ENCODE measurements around the gene SLC26A6.

Gene SLC26A6

DNA sequence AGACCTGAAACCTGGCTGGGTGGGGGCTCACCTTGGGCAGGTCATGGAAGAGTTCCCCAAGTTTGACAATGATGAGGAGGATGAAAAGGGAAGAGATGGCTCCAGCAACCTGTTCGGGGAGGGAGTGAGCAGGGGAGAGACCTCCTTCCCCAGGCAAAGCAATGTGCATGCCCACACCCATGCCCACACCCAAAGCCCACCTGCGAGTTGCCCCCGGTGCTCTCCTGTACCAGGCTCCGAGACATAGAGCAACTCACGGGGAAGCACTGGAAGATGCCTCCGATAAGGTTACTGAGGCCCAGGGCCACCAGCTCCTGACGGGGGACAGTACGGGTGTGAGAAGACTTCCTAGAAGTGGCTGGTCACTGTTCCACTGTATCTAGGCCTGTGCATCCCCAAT is 4.9 kb downstream of the SLC26A6 start:
- ATAC-seq: no peak
- TF ChIP-seq PPARA (CRISPR knock-in tag; IDR thresholded peaks at IDR 0.05; ENCODE audit: borderline replicate concordance): no peak
- TF ChIP-seq ISL1 (CRISPR knock-in tag; IDR thresholded peaks at IDR 0.05): no peak
- no peak for TF ChIP-seq SNAI2 (CRISPR knock-in tag; IDR thresholded peaks at IDR 0.05)
- no peak for TF ChIP-seq ZNF70 (CRISPR knock-in tag; IDR thresholded peaks at IDR 0.05)
- no peak for TF ChIP-seq CSDC2 (CRISPR knock-in tag; IDR thresholded peaks at IDR 0.05)
- no peak for TF ChIP-seq ZFP30 (CRISPR knock-in tag; IDR thresholded peaks at IDR 0.05)
- TF ChIP-seq ZFP3 (CRISPR knock-in tag; IDR thresholded peaks at IDR 0.05): no peak
- no peak for TF ChIP-seq ESRRG (CRISPR knock-in tag; IDR thresholded peaks at IDR 0.05)
- TF ChIP-seq RARB (CRISPR knock-in tag; IDR thresholded peaks at IDR 0.05): no peak
- no peak for TF ChIP-seq ARNTL (CRISPR knock-in tag; IDR thresholded peaks at IDR 0.05; ENCODE audit: borderline replicate concordance, low read depth)
- TF ChIP-seq, protein P1, sequence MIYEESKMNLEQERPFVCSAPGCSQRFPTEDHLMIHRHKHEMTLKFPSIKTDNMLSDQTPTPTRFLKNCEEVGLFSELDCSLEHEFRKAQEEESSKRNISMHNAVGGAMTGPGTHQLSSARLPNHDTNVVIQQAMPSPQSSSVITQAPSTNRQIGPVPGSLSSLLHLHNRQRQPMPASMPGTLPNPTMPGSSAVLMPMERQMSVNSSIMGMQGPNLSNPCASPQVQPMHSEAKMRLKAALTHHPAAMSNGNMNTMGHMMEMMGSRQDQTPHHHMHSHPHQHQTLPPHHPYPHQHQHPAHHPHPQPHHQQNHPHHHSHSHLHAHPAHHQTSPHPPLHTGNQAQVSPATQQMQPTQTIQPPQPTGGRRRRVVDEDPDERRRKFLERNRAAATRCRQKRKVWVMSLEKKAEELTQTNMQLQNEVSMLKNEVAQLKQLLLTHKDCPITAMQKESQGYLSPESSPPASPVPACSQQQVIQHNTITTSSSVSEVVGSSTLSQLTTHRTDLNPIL (CRISPR knock-in tag; IDR thresholded peaks at IDR 0.05; ENCODE audit: low read depth): no peak
- TF ChIP-seq TOX (CRISPR knock-in tag; IDR thresholded peaks at IDR 0.05; ENCODE audit: borderline replicate concordance): no peak
- TF ChIP-seq, protein P2, sequence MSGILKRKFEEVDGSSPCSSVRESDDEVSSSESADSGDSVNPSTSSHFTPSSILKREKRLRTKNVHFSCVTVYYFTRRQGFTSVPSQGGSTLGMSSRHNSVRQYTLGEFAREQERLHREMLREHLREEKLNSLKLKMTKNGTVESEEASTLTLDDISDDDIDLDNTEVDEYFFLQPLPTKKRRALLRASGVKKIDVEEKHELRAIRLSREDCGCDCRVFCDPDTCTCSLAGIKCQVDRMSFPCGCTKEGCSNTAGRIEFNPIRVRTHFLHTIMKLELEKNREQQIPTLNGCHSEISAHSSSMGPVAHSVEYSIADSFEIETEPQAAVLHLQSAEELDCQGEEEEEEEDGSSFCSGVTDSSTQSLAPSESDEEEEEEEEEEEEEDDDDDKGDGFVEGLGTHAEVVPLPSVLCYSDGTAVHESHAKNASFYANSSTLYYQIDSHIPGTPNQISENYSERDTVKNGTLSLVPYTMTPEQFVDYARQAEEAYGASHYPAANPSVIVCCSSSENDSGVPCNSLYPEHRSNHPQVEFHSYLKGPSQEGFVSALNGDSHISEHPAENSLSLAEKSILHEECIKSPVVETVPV (CRISPR knock-in tag; IDR thresholded peaks at IDR 0.05): no peak
- TF ChIP-seq, protein P3, sequence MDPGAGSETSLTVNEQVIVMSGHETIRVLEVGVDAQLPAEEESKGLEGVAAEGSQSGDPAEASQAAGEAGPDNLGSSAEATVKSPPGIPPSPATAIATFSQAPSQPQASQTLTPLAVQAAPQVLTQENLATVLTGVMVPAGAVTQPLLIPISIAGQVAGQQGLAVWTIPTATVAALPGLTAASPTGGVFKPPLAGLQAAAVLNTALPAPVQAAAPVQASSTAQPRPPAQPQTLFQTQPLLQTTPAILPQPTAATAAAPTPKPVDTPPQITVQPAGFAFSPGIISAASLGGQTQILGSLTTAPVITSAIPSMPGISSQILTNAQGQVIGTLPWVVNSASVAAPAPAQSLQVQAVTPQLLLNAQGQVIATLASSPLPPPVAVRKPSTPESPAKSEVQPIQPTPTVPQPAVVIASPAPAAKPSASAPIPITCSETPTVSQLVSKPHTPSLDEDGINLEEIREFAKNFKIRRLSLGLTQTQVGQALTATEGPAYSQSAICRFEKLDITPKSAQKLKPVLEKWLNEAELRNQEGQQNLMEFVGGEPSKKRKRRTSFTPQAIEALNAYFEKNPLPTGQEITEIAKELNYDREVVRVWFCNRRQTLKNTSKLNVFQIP (CRISPR knock-in tag; IDR thresholded peaks at IDR 0.05; ENCODE audit: borderline replicate concordance, low read depth): no peak
- TF ChIP-seq GLIS3 (CRISPR knock-in tag; IDR thresholded peaks at IDR 0.05): no peak
- no peak for TF ChIP-seq OSR1 (CRISPR knock-in tag; IDR thresholded peaks at IDR 0.05)
- TF ChIP-seq ZC3H10 (CRISPR knock-in tag; IDR thresholded peaks at IDR 0.05): no peak
- TF ChIP-seq, protein P4, sequence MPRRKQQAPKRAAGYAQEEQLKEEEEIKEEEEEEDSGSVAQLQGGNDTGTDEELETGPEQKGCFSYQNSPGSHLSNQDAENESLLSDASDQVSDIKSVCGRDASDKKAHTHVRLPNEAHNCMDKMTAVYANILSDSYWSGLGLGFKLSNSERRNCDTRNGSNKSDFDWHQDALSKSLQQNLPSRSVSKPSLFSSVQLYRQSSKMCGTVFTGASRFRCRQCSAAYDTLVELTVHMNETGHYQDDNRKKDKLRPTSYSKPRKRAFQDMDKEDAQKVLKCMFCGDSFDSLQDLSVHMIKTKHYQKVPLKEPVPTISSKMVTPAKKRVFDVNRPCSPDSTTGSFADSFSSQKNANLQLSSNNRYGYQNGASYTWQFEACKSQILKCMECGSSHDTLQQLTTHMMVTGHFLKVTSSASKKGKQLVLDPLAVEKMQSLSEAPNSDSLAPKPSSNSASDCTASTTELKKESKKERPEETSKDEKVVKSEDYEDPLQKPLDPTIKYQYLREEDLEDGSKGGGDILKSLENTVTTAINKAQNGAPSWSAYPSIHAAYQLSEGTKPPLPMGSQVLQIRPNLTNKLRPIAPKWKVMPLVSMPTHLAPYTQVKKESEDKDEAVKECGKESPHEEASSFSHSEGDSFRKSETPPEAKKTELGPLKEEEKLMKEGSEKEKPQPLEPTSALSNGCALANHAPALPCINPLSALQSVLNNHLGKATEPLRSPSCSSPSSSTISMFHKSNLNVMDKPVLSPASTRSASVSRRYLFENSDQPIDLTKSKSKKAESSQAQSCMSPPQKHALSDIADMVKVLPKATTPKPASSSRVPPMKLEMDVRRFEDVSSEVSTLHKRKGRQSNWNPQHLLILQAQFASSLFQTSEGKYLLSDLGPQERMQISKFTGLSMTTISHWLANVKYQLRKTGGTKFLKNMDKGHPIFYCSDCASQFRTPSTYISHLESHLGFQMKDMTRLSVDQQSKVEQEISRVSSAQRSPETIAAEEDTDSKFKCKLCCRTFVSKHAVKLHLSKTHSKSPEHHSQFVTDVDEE (CRISPR knock-in tag; IDR thresholded peaks at IDR 0.05): no peak
- TF ChIP-seq ZNF8 (CRISPR knock-in tag; IDR thresholded peaks at IDR 0.05): no peak
- TF ChIP-seq, protein P5, sequence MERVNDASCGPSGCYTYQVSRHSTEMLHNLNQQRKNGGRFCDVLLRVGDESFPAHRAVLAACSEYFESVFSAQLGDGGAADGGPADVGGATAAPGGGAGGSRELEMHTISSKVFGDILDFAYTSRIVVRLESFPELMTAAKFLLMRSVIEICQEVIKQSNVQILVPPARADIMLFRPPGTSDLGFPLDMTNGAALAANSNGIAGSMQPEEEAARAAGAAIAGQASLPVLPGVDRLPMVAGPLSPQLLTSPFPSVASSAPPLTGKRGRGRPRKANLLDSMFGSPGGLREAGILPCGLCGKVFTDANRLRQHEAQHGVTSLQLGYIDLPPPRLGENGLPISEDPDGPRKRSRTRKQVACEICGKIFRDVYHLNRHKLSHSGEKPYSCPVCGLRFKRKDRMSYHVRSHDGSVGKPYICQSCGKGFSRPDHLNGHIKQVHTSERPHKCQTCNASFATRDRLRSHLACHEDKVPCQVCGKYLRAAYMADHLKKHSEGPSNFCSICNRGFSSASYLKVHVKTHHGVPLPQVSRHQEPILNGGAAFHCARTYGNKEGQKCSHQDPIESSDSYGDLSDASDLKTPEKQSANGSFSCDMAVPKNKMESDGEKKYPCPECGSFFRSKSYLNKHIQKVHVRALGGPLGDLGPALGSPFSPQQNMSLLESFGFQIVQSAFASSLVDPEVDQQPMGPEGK (CRISPR knock-in tag; IDR thresholded peaks at IDR 0.05; ENCODE audit: borderline replicate concordance): no peak

DNA sequence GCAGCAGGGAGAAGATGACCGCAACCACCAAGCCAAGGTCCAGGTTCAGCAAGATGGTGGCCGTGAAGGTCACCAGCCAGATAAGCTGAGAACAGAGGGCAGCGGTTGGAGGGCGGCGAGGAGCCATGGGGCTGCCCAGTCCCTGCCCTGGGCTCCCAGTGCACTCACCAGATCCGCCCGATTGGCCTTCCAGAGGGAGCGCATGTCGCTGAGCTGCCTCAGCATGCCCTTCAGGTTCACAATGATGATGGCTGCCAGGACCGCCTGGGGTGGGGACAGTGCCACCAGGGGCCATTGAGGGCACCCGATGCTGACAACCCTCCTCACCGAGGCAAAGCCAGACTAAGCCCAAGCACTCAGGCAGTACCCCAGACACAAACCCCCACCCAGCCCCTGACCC is 5.4 kb downstream of the SLC26A6 start:
- TF ChIP-seq, protein P2 (CRISPR knock-in tag; IDR thresholded peaks at IDR 0.05): no peak
- no peak for ATAC-seq
